Naive thymus-derived CD4-positive, alpha-beta T cell (primary cell): ENCODE measurements around the gene NOL4L. TPM values are rescaled to one million over a fixed set of nuclear protein-coding genes. Genes with fewer than 3 reads are reported as not detected.

Experiments used
- ATAC-seq: fragments of 150-1000 bp; cut with Tn5 transposase; 2 replicates; pipeline ENCODE4 v1.10.0; 2021; ENCODE audit warnings: mild to moderate bottlenecking, moderate library complexity
- CTCF ChIA-PET: fragments of 350-600 bp; sonication (Branson Sonifier 250); formaldehyde crosslinking; loops from one replicate; lab custom pipeline; 2021; ENCODE audit warnings: antibody characterized with exemption; lab: Charles Lee
- POLR2A ChIA-PET: fragments of 350-600 bp; sonication (Branson Sonifier 250); formaldehyde crosslinking; loops from one replicate; lab custom pipeline; 2021; ENCODE audit warnings: antibody characterized with exemption, inconsistent platforms; lab: Charles Lee
- DNase-seq, 9 donors: peaks; one replicate each; pipeline versions ENCODE4 v3.0.0 to v3.0.0-alpha.2; 2020 to 2022; ENCODE audit warnings: mixed read lengths in 1 of 9
- H3K27ac ChIP-seq: one replicate; pipeline ENCODE4 v1.7.0; 2013; ENCODE audit warnings: mild to moderate bottlenecking, low read depth, low read length, moderate library complexity
- H3K27me3 ChIP-seq, 2 donors: one replicate each; pipeline ENCODE4 v1.7.0; 2013; ENCODE audit warnings: low read length in 2 of 2, mild to moderate bottlenecking in 2 of 2, moderate library complexity in 2 of 2; ENCODE audit not compliant: control insufficient read depth in 2 of 2, insufficient read depth in 2 of 2
- H3K36me3 ChIP-seq, 3 experiments: 1 replicate in 2 of 3; 2 replicates in 1 of 3; pipeline ENCODE4 v1.7.0; 2013; ENCODE audit warnings: low read length in 3 of 3, mild to moderate bottlenecking in 3 of 3, moderate library complexity in 1 of 3; ENCODE audit not compliant: insufficient read depth in 3 of 3, control insufficient read depth in 2 of 3
- H3K4me1 ChIP-seq, 2 donors: one replicate each; pipeline ENCODE4 v1.7.0; 2013; ENCODE audit warnings: low read length in 2 of 2, mild to moderate bottlenecking in 2 of 2, moderate library complexity in 1 of 2; ENCODE audit not compliant: control insufficient read depth in 2 of 2, insufficient read depth in 2 of 2
- H3K4me3 ChIP-seq: 2 replicates; pipeline ENCODE4 v1.7.0; 2013; ENCODE audit warnings: mild to moderate bottlenecking, low read length
- H3K9me3 ChIP-seq, 3 experiments: 1 replicate in 2 of 3; 2 replicates in 1 of 3; pipeline ENCODE4 v1.7.0; 2013; ENCODE audit warnings: low read length in 3 of 3; ENCODE audit not compliant: control insufficient read depth in 2 of 3
- H3K27ac Mint-ChIP-seq, 9 donors: one replicate each; pipeline ENCODE4 v1.8.0; 2020 to 2022; ENCODE audit warnings: mixed read lengths in 9 of 9, mild to moderate bottlenecking in 8 of 9, moderate library complexity in 5 of 9, inconsistent platforms in 2 of 9
- H3K27me3 Mint-ChIP-seq, 5 donors: one replicate each; pipeline ENCODE4 v1.8.0; 2021 to 2022; ENCODE audit warnings: mixed read lengths in 5 of 5, mild to moderate bottlenecking in 1 of 5
- H3K36me3 Mint-ChIP-seq, 5 donors: one replicate each; pipeline ENCODE4 v1.8.0; 2020 to 2022; ENCODE audit warnings: mixed read lengths in 5 of 5, mild to moderate bottlenecking in 3 of 5, inconsistent platforms in 1 of 5
- H3K4me1 Mint-ChIP-seq, 7 donors: one replicate each; pipeline ENCODE4 v1.8.0; 2020 to 2022; ENCODE audit warnings: mixed read lengths in 7 of 7, mild to moderate bottlenecking in 3 of 7, inconsistent platforms in 1 of 7
- H3K4me3 Mint-ChIP-seq, 10 donors: one replicate each; pipeline ENCODE4 v1.8.0; 2020 to 2022; ENCODE audit warnings: mild to moderate bottlenecking in 10 of 10, mixed read lengths in 10 of 10, moderate library complexity in 6 of 10, inconsistent platforms in 2 of 10
- H3K9me3 Mint-ChIP-seq, 11 donors: one replicate each; pipeline ENCODE4 v1.8.0; 2020 to 2022; ENCODE audit warnings: mixed read lengths in 11 of 11, mild to moderate bottlenecking in 4 of 11, inconsistent platforms in 1 of 11, moderate library complexity in 1 of 11
- intact Hi-C, 2 donors: fragments of 100-400 bp; cut with micrococcal nuclease; formaldehyde crosslinking; loops; one replicate each; pipeline ENCODE4 v1.15.1; 2023
- polyA plus RNA-seq, 2 donors: library from polyadenylated mRNA; unstranded; fragments of 300-500 nt; fragmentation: Illumina TruSeq; gene quantifications; one replicate each; pipeline ENCODE4 v1.2.3, GENCODE V29; 2021
- total RNA-seq, 6 experiments: library from RNA in 5 of 6; stranded (reverse) in 5 of 6; gene quantifications; 1 replicate in 5 of 6; 2 replicates in 1 of 6; pipeline ENCODE4 v1.2.3 and lab custom pipeline; 2021 to 2026

Gene NOL4L
- 10 to 100 TPM; 29.4 to 81.9 (median 74.6) TPM for total RNA-seq
- polyA plus RNA-seq, result 10 to 100 TPM; 17.3 to 23.5 TPM
- total RNA-seq (lab: John Stamatoyannopoulos, UW), result 132 reads per million, percentile 89 among the genes with 10 or more reads in this experiment

GRCh38 chr20:32585011-32585585 lies at the start of gene NOL4L:
NOL4L (minus strand) TSS chr20:32585333; CDS start chr20:32584890, 443 bp downstream.
- ATAC-seq, result peak; percentile 30
- Mint-ChIP-seq H3K9me3 (no peaks in the 10 kb centered on the region), H3K27me3 (peaks cover 0 to 28% (median 0%) of the 10 kb centered on the region in 5 donors), H3K27ac (peak within 1 kb of the TSS; percentile 78 to 97 (median 91)), H3K4me1 (peaks cover 21 to 48% (median 38%) of the 10 kb centered on the region in 7 donors), H3K4me3 (peak within 1 kb of the TSS; percentile 89 to 97 (median 93)), H3K36me3 (no peaks in the 10 kb centered on the region)
- Histone ChIP-seq H3K27me3 (no peaks in the 10 kb centered on the region), H3K4me1 (peaks cover 9 to 36% of the 10 kb centered on the region in 2 donors), H3K36me3 (peaks cover 0 to 3% (median 0%) of the 10 kb centered on the region in 3 experiments), H3K27ac (peak within 1 kb of the TSS; percentile 70), H3K4me3 (peak within 1 kb of the TSS; percentile 78), H3K9me3 (no peaks in the 10 kb centered on the region)
- CTCF ChIA-PET, result interaction anchor here (0.9 to 1.5 kb wide), 2 partner anchors 63 to 64 kb away, joined by 3 to 5 read pairs; no protein-coding TSS in a partner anchor
- intact Hi-C loops, result loop anchor here (1.0 kb wide), 2 partner anchors 50 to 68 kb away; no protein-coding TSS in a partner anchor
- POLR2A ChIA-PET, result interaction anchor here (0.9 to 4.2 kb wide), 8 partner anchors 10 to 63 kb away, joined by 3 to 63 read pairs (median 8); no protein-coding TSS in a partner anchor
- DNase-seq, result peak in 4 of 9 donors; percentile 34 to 59 (median 45)

DNA sequence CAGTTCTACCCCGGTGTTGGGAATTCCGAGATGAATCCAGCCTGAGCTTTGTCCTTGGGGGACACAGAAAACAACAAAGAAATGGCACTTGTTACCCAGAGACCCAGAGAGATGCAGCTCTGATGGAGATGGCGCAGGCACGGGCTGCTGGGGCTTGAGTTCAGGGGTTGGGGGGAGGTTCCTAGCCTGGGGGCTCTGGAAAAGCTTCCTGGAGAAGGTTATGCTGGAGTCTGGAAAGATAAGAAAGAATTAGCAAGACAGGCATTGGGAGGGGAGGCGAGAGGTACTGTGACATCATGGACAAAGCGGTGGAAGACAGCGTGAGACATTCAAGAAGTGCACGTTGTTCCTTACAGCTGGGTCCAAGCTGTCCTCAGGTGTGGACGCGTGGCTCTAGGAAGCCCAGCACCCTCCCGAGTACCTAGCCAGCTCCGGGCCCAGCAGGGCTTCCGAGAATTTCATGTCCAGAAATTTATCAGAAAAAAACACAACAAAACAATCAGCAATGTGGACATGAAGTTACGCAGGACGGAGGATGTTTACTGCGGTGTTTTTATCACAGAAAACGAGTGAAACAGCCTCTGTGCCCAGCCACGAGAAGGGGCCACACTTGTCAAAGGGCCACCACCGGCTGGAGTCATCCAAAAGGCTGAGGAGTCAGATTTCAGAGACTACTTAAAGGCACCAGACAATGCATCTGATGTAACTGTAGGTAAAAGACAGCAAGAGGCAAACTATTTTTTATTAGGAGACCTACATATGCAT lies 49.1 kb upstream of the NOL4L start:
- no peaks in the 10 kb centered on the region for H3K36me3 Mint-ChIP-seq
- intact Hi-C loops, result no loop called here
- CTCF ChIA-PET, result no interaction called here
- Histone ChIP-seq H3K4me3 (no peak overlapping the region), H3K4me1 (no peaks in the 10 kb centered on the region), H3K27ac (no peak overlapping the region), H3K36me3 (no peaks in the 10 kb centered on the region), H3K27me3 (no peaks in the 10 kb centered on the region), H3K9me3 (no peaks in the 10 kb centered on the region)
- peaks cover 0 to 3% (median 0%) of the 10 kb centered on the region in 5 donors for H3K27me3 Mint-ChIP-seq
- no peak overlapping the region for H3K4me3 Mint-ChIP-seq
- no peaks in the 10 kb centered on the region for H3K9me3 Mint-ChIP-seq
- DNase-seq (no peak), ATAC-seq (no peak)
- POLR2A ChIA-PET, result no interaction called here
- H3K4me1 Mint-ChIP-seq, result peaks cover 0 to 6% (median 0%) of the 10 kb centered on the region in 7 donors
- H3K27ac Mint-ChIP-seq, result no peak overlapping the region

GRCh38 chr20:32632461-32633354 lies 47.6 kb upstream of the NOL4L start:
- POLR2A ChIA-PET, result no interaction called here
- DNase-seq (no peak), ATAC-seq (no peak)
- H3K4me1 ChIP-seq, result no peaks in the 10 kb centered on the region
- no peak overlapping the region for H3K27ac Mint-ChIP-seq
- H3K36me3 ChIP-seq, result no peaks in the 10 kb centered on the region
- no peaks in the 10 kb centered on the region for H3K36me3 Mint-ChIP-seq
- CTCF ChIA-PET, result no interaction called here
- H3K27ac ChIP-seq, result no peak overlapping the region
- peaks cover 0 to 3% (median 0%) of the 10 kb centered on the region in 5 donors for H3K27me3 Mint-ChIP-seq
- no peak overlapping the region for H3K4me3 Mint-ChIP-seq
- H3K4me3 ChIP-seq, result no peak overlapping the region
- intact Hi-C loops, result no loop called here
- H3K4me1 Mint-ChIP-seq, result peaks cover 0 to 9% (median 6%) of the 10 kb centered on the region in 7 donors
- no peaks in the 10 kb centered on the region for H3K9me3 ChIP-seq
- H3K9me3 Mint-ChIP-seq, result no peaks in the 10 kb centered on the region
- no peaks in the 10 kb centered on the region for H3K27me3 ChIP-seq

- H3K36me3 ChIP-seq, result no peaks in the 10 kb centered on the region
- no peak for DNase-seq
- no peaks in the 10 kb centered on the region for H3K27me3 ChIP-seq
- ChIA-PET POLR2A (no interaction called here), CTCF (no interaction called here)
- H3K27ac ChIP-seq, result no peak overlapping the region
- ATAC-seq, result no peak
- Mint-ChIP-seq H3K36me3 (no peaks in the 10 kb centered on the region), H3K27ac (no peak overlapping the region), H3K27me3 (peaks cover 0 to 3% (median 0%) of the 10 kb centered on the region in 5 donors), H3K4me1 (peaks cover 0 to 12% (median 10%) of the 10 kb centered on the region in 7 donors), H3K9me3 (no peaks in the 10 kb centered on the region), H3K4me3 (no peak overlapping the region)
- intact Hi-C loops, result no loop called here
- H3K4me1 ChIP-seq, result peaks cover 0 to 1% of the 10 kb centered on the region in 2 donors
- H3K4me3 ChIP-seq, result no peak overlapping the region
- H3K9me3 ChIP-seq, result no peaks in the 10 kb centered on the region
Observed at GRCh38 chr20:32631933-32632460, 46.9 kb upstream of the NOL4L start.

GRCh38 chr20:32629813-32630212 lies 44.7 kb upstream of the NOL4L start:
- intact Hi-C loops, result no loop called here
- Mint-ChIP-seq H3K9me3 (no peaks in the 10 kb centered on the region), H3K27me3 (peaks cover 0 to 2% (median 0%) of the 10 kb centered on the region in 5 donors), H3K4me1 (peaks cover 0 to 16% (median 7%) of the 10 kb centered on the region in 7 donors), H3K36me3 (no peaks in the 10 kb centered on the region), H3K27ac (peak overlapping the region in 1 of 9 donors; percentile 23), H3K4me3 (no peak overlapping the region)
- H3K4me1 ChIP-seq, result peaks cover 0 to 8% of the 10 kb centered on the region in 2 donors
- H3K27ac ChIP-seq, result no peak overlapping the region
- CTCF ChIA-PET, result interaction anchor here (0.7 kb wide), 1 partner anchor 26 kb away, joined by 4 read pairs; no protein-coding TSS in a partner anchor
- DNase-seq (no peak), ATAC-seq (no peak)
- POLR2A ChIA-PET, result no interaction called here
- no peaks in the 10 kb centered on the region for H3K36me3 ChIP-seq
- no peaks in the 10 kb centered on the region for H3K9me3 ChIP-seq
- no peak overlapping the region for H3K4me3 ChIP-seq
- no peaks in the 10 kb centered on the region for H3K27me3 ChIP-seq
